ENCODE data around the gene SPEN. TPM values are rescaled to one million over a fixed set of nuclear protein-coding genes. Genes with fewer than 3 reads are reported as not detected.
A peak's percentile ranks its signal among the peaks of the same experiment; 100 is the strongest.

Gene SPEN
- total and polyA plus RNA-seq, 9 of the 15 experiments (the other 6 are each of a cell fraction or from before 2014, with no cell fraction given), result 5.7 to 87.5 (median 27.2) TPM

- DNase-seq (ENCODE audit: extremely low read depth in 1 of 4, low spot score in 3 of 4) (peak; percentile 33 to 92 (median 50)), ATAC-seq (peak; percentile 70), FAIRE-seq (peak; percentile 88)
- under 1% methylated on average over 16 of the region's 16 CpGs for WGBS (ENCODE audit: insufficient coverage, low coverage, missing lambda C conversion rate)
- no TSS peak for BruUV-seq (replicated peaks)
- no peaks in the 10 kb centered on the region for H3K9me3 ChIP-seq (replicated peaks; ENCODE audit: control insufficient read depth, insufficient read depth, low read depth, low read length)
- ChIA-PET CTCF (ENCODE audit: low intra/inter-chr PET ratio) (no interaction called here), POLR2A (interaction anchor here (0.5 to 10.4 kb wide), 26 partner anchors 8 to 363 kb away, joined by 3 to 133 read pairs (median 4); partner anchors contain the start of gene ARHGEF19)
- in situ Hi-C loops (cut with MboI) (loop anchor here (25.0 kb wide), 1 partner anchor 1012 kb away; no protein-coding TSS in a partner anchor), intact Hi-C loops (cut with micrococcal nuclease) (loop anchor here (1.0 to 2.0 kb wide), 2 partner anchors 15 to 37 kb away; no protein-coding TSS in a partner anchor)
- peaks cover 99% of the 10 kb centered on the region for H3K79me2 ChIP-seq (ENCODE audit: control insufficient read depth, insufficient read depth, low read length)
- H3K36me3 ChIP-seq (ENCODE audit: control insufficient read depth, insufficient read depth, low read length), result peaks cover 11% of the 10 kb centered on the region; the same call in 2 of the 3 replicates
- H3K4me2 ChIP-seq (ENCODE audit: insufficient read depth, low read length), result peak overlapping the region; percentile 99
- H3K9ac ChIP-seq (ENCODE audit: insufficient read depth in 1 of 2, low read depth in 2 of 2, low read length in 2 of 2), result peak overlapping the region; percentile 88 to 99
- no peaks in the 10 kb centered on the region for H3K9me1 ChIP-seq (ENCODE audit: control insufficient read depth, insufficient read depth, low read length)
- peak overlapping the region; percentile 97 for H3K27ac ChIP-seq (ENCODE audit: extremely low read depth, low read depth, low read length)
- H2AFZ ChIP-seq (ENCODE audit: low read depth, low read length), result peak overlapping the region; percentile 79
- H3K4me3 ChIP-seq, result peak overlapping the region; percentile 62
- H4K20me1 ChIP-seq (replicated peaks; ENCODE audit: control insufficient read depth, insufficient read depth, low read length), result 0 out of 2 replicates have a peak, but pooled peaks cover 4% of the 10 kb centered on the region
- H3K27me3 ChIP-seq (ENCODE audit: control insufficient read depth in 2 of 2, insufficient read depth in 2 of 2, low read length in 2 of 2), result no peaks in the 10 kb centered on the region
- peaks cover 6 to 35% of the 10 kb centered on the region in 2 experiments; a peak in 4 of 5 replicates for H3K4me1 ChIP-seq (replicated peaks in 1 of 2; ENCODE audit: control insufficient read depth in 2 of 2, insufficient read depth in 2 of 2, low read length in 2 of 2)
- TF ChIP-seq ETS1 (conservative IDR thresholded peaks at IDR 0.05; ENCODE audit: control insufficient read depth, low read depth, low read length) (no peak), THAP7 (CRISPR knock-in tag; IDR thresholded peaks at IDR 0.05) (no peak), SIRT6 (IDR thresholded peaks at IDR 0.05; ENCODE audit: low read depth, low read length) (no peak), ARID4B (CRISPR knock-in tag; IDR thresholded peaks at IDR 0.05) (peak; percentile 76; the same call in 1 of the 2 replicates), PTTG1 (tag; IDR thresholded peaks at IDR 0.05; ENCODE audit: low read depth) (no peak), ATF1 (CRISPR knock-in tag; IDR thresholded peaks at IDR 0.05) (no peak), ATF1 (tag; IDR thresholded peaks at IDR 0.05) (peak; percentile 66), HDAC8 (tag; IDR thresholded peaks at IDR 0.05) (no peak), SMARCA5 (IDR thresholded peaks at IDR 0.05) (no peak), TCF15 (CRISPR knock-in tag; IDR thresholded peaks at IDR 0.05) (no peak), EP400 (IDR thresholded peaks at IDR 0.05) (peak; percentile 96), ZBTB12 (CRISPR knock-in tag; IDR thresholded peaks at IDR 0.05) (no peak), ZNF79 (CRISPR knock-in tag; IDR thresholded peaks at IDR 0.05; ENCODE audit: low read depth) (no peak), TAF1 (IDR thresholded peaks at IDR 0.05; ENCODE audit: control insufficient read depth, extremely low read depth, insufficient read depth, low read length, severe bottlenecking) (peak; percentile 79), SUPT5H (IDR thresholded peaks at IDR 0.05) (peak; percentile 72)
Observed at GRCh38 chr1:15849775-15850324, 2.3 kb downstream of the SPEN start.

Measured in K562 (cell line).